Endodermal cell (in vitro differentiated cells): Measurements from ENCODE around the gene ZBTB46. TPM values are rescaled to one million over a fixed set of nuclear protein-coding genes. Genes with fewer than 3 reads are reported as not detected.

ENCODE experiments used
- DNase-seq: peaks from one replicate; pipeline ENCODE4 v3.0.0-alpha.2; 2017
- H3K27ac ChIP-seq: 2 replicates; pipeline ENCODE4 v1.5.1; 2013; ENCODE audit warnings: mild to moderate bottlenecking, low read depth, low read length, moderate library complexity
- H3K27me3 ChIP-seq: 2 replicates; pipeline ENCODE4 v1.6.1; 2013; ENCODE audit warnings: mild to moderate bottlenecking, low read length, moderate library complexity; ENCODE audit not compliant: insufficient read depth, control insufficient read depth, poor library complexity, severe bottlenecking
- H3K36me3 ChIP-seq: 2 replicates; pipeline ENCODE4 v1.7.0; 2013; ENCODE audit warnings: mild to moderate bottlenecking, low read length, moderate library complexity; ENCODE audit not compliant: control insufficient read depth, insufficient read depth
- H3K4me1 ChIP-seq: one replicate; pipeline ENCODE4 v1.7.0; 2013; ENCODE audit warnings: low read length; ENCODE audit not compliant: control insufficient read depth, insufficient read depth
- H3K4me3 ChIP-seq: 2 replicates; pipeline ENCODE4 v1.5.1; 2013; ENCODE audit warnings: mild to moderate bottlenecking, low read length, moderate library complexity
- H3K9ac ChIP-seq: 2 replicates; pipeline ENCODE4 v1.6.1; 2013; ENCODE audit warnings: mild to moderate bottlenecking, low read length, moderate library complexity; ENCODE audit not compliant: poor library complexity, severe bottlenecking; ENCODE audit errors: extremely low read depth
- H3K9me3 ChIP-seq: 2 replicates; pipeline ENCODE4 v1.6.1; 2013; ENCODE audit warnings: mild to moderate bottlenecking, low read length, moderate library complexity; ENCODE audit not compliant: control insufficient read depth
- H3K27ac Mint-ChIP-seq: 2 replicates; pipeline ENCODE4 v1.8.0; 2020; ENCODE audit warnings: mixed read lengths
- H3K27me3 Mint-ChIP-seq: 2 replicates; pipeline ENCODE4 v1.8.0; 2021; ENCODE audit warnings: mild to moderate bottlenecking, mixed read lengths; ENCODE audit not compliant: insufficient read depth
- H3K36me3 Mint-ChIP-seq: 2 replicates; pipeline ENCODE4 v1.8.0; 2020; ENCODE audit warnings: low read depth, mixed read lengths
- H3K4me1 Mint-ChIP-seq: 2 replicates; pipeline ENCODE4 v1.8.0; 2020; ENCODE audit warnings: mixed read lengths
- H3K4me3 Mint-ChIP-seq: 2 replicates; pipeline ENCODE4 v1.8.0; 2020; ENCODE audit warnings: mild to moderate bottlenecking, moderate library complexity, mixed read lengths
- H3K9me3 Mint-ChIP-seq: 2 replicates; pipeline ENCODE4 v1.8.0; 2020; ENCODE audit warnings: mild to moderate bottlenecking, mixed read lengths
- CTCF ChIP-seq: fragments of 200-600 bp; sonication (generic); conservative IDR thresholded peaks from 2 replicates; pipeline ENCODE4 v1.5.0; 2021; ENCODE audit warnings: antibody characterized with exemption, mild to moderate bottlenecking
- WGBS, 2 experiments: methylation state at CpG; one replicate each; pipeline versions ENCODE4 v1.1.5 to v1.1.7; 2013; ENCODE audit warnings: missing lambda C conversion rate in 2 of 2, mixed read lengths in 1 of 2; ENCODE audit not compliant: insufficient coverage in 1 of 2, insufficient read length in 1 of 2; 5-methylcytosine and 5-hydroxymethylcytosine counted together
- total RNA-seq, 2 donors: library from RNA; stranded (reverse); fragmentation: NEBNext Ultra II Directional in 1 of 2; extraction: Animal tissue kit (Norgen Biotek cat#: 25700) in 1 of 2; gene quantifications; 2 replicates in 1 of 2; 3 replicates in 1 of 2; pipeline ENCODE4 v1.2.1, GENCODE V29; 2021

Gene ZBTB46
- total RNA-seq, 2 donors from 2014 or later = 24.9 to 25.9 TPM

- H3K9me3 ChIP-seq = no peaks in the 10 kb centered on the region
- 95 to 98% methylated on average over 7 to 8 of the region's 8 CpGs for whole genome bisulfite sequencing, 2 experiments
- no peak overlapping the region for H3K27ac Mint-ChIP-seq
- no peak overlapping the region for H3K4me3 ChIP-seq
- no peak overlapping the region for H3K9ac ChIP-seq
- H3K4me1 ChIP-seq = no peaks in the 10 kb centered on the region
- peaks cover 10% of the 10 kb centered on the region for H3K36me3 Mint-ChIP-seq
- H3K27me3 Mint-ChIP-seq = peaks cover 2% of the 10 kb centered on the region
- peaks cover 18% of the 10 kb centered on the region for H3K4me1 Mint-ChIP-seq
- no peak overlapping the region for H3K4me3 Mint-ChIP-seq
- H3K9me3 Mint-ChIP-seq = no peaks in the 10 kb centered on the region
- no peak for DNase-seq
- H3K27ac ChIP-seq = no peak overlapping the region
- H3K27me3 ChIP-seq = no peaks in the 10 kb centered on the region
- no peak for TF ChIP-seq CTCF
- H3K36me3 ChIP-seq = no peaks in the 10 kb centered on the region
Observed at GRCh38 chr20:63821811-63822210, 9.3 kb downstream of the ZBTB46 start.

- Histone ChIP-seq H3K4me3 (no peak overlapping the region), H3K9ac (no peak overlapping the region), H3K9me3 (no peaks in the 10 kb centered on the region), H3K27ac (no peak overlapping the region), H3K4me1 (no peaks in the 10 kb centered on the region), H3K36me3 (no peaks in the 10 kb centered on the region), H3K27me3 (no peaks in the 10 kb centered on the region)
- Mint-ChIP-seq H3K9me3 (no peaks in the 10 kb centered on the region), H3K27ac (peak overlapping the region; percentile 19), H3K27me3 (no peaks in the 10 kb centered on the region), H3K36me3 (peaks cover 10% of the 10 kb centered on the region), H3K4me1 (peaks cover 11% of the 10 kb centered on the region), H3K4me3 (no peak overlapping the region)
- DNase-seq = peak; percentile 64
- WGBS, 2 experiments = 86 to 88% methylated on average over 21 to 24 of the region's 24 CpGs
- TF ChIP-seq CTCF = peak; percentile 57
Observed at GRCh38 chr20:63819224-63819921, 11.7 kb downstream of the ZBTB46 start.

GRCh38 chr20:63815615-63816253 lies 15.3 kb downstream of the ZBTB46 start:
- no peak overlapping the region for H3K4me3 Mint-ChIP-seq
- no peak overlapping the region for H3K27ac ChIP-seq

More at GRCh38 chr20:63815615-63816253, 15.3 kb downstream of the ZBTB46 start:
- H3K27me3 ChIP-seq = no peaks in the 10 kb centered on the region
- Mint-ChIP-seq H3K36me3 (peaks cover 4% of the 10 kb centered on the region), H3K27me3 (no peaks in the 10 kb centered on the region), H3K4me1 (peaks cover 4% of the 10 kb centered on the region), H3K27ac (no peak overlapping the region), H3K9me3 (no peaks in the 10 kb centered on the region)
- DNase-seq = no peak
- no peak for TF ChIP-seq CTCF
- H3K4me3 ChIP-seq = no peak overlapping the region
- no peaks in the 10 kb centered on the region for H3K4me1 ChIP-seq
- WGBS, 2 experiments = 97 to 100% methylated on average over 2 to 14 of the region's 14 CpGs
- H3K36me3 ChIP-seq = no peaks in the 10 kb centered on the region
- H3K9ac ChIP-seq = no peak overlapping the region
- no peaks in the 10 kb centered on the region for H3K9me3 ChIP-seq
